Lower lobe of right lung (tissue), 2 donors: ENCODE results near the gene LRP1. TPM values are rescaled to one million over a fixed set of nuclear protein-coding genes. Genes with fewer than 3 reads are reported as not detected.

Experiments
- ATAC-seq, 2 donors: fragments of 200-7000 bp; cut with Tn5 transposase; one replicate each; pipeline ENCODE4 v1.9.1; 2020 to 2022; ENCODE audit warnings: mild to moderate bottlenecking in 2 of 2, moderate library complexity in 2 of 2
- DNase-seq: peaks from one replicate; pipeline ENCODE4 v3.0.0-alpha.2; 2020
- H3K27ac ChIP-seq: fragments of 200-600 bp; one replicate; pipeline ENCODE4 v1.8.0; 2022
- H3K27me3 ChIP-seq: fragments of 200-600 bp; one replicate; pipeline ENCODE4 v1.8.0; 2022; ENCODE audit warnings: low read depth
- H3K36me3 ChIP-seq: fragments of 200-600 bp; one replicate; pipeline ENCODE4 v1.8.0; 2022; ENCODE audit warnings: mild to moderate bottlenecking
- H3K4me1 ChIP-seq: fragments of 200-600 bp; one replicate; pipeline ENCODE4 v1.8.0; 2022
- H3K4me3 ChIP-seq: fragments of 200-600 bp; one replicate; pipeline ENCODE4 v1.8.0; 2022; ENCODE audit warnings: mild to moderate bottlenecking
- H3K9me3 ChIP-seq: fragments of 200-600 bp; one replicate; pipeline ENCODE4 v1.8.0; 2022
- CTCF ChIP-seq: fragments of 200-600 bp; IDR thresholded peaks from one replicate; pipeline ENCODE4 v1.8.0; 2022; ENCODE audit warnings: antibody characterized with exemption, mild to moderate bottlenecking
- intact Hi-C: fragments of 100-400 bp; cut with DNase I; formaldehyde crosslinking; loops from one replicate; pipeline ENCODE4 v1.11.0; 2022
- total RNA-seq: library from RNA; stranded (reverse); fragmentation: NEBNext Ultra II Directional; extraction: Animal tissue kit (Norgen Biotek cat#: 25700); gene quantifications from one replicate; pipeline ENCODE4 v1.2.1, GENCODE V29; 2021
- donor health status: DM: no; HTN: yes; CAD: no; lungs with severe emphysema.

Gene LRP1
- total RNA-seq, 1 donor from 2014 or later: 404 TPM

- H3K27me3 ChIP-seq: no peaks in the 10 kb centered on the region
- H3K36me3 ChIP-seq: peaks cover 67% of the 10 kb centered on the region
- TF ChIP-seq CTCF: no peak
- no peaks in the 10 kb centered on the region for H3K9me3 ChIP-seq
- no peak overlapping the region for H3K27ac ChIP-seq
- DNase-seq (no peak), ATAC-seq (no peak)
- intact Hi-C loops: no loop called here
- peaks cover 77% of the 10 kb centered on the region for H3K4me1 ChIP-seq
- no peak overlapping the region for H3K4me3 ChIP-seq
These were observed 25.8 kb downstream of the LRP1 start for GRCh38 chr12:57154076-57154475.

GRCh38 chr12:57154804-57155434 is 26.6 kb downstream of the LRP1 start:
- no peak for TF ChIP-seq CTCF
- H3K27me3 ChIP-seq: no peaks in the 10 kb centered on the region
- ATAC-seq: no peak
- peaks cover 74% of the 10 kb centered on the region for H3K4me1 ChIP-seq
- intact Hi-C loops: no loop called here
- H3K36me3 ChIP-seq: peaks cover 71% of the 10 kb centered on the region
- no peak for DNase-seq
- no peaks in the 10 kb centered on the region for H3K9me3 ChIP-seq
- H3K27ac ChIP-seq: no peak overlapping the region
- H3K4me3 ChIP-seq: no peak overlapping the region

- H3K27ac ChIP-seq: peak overlapping the region; percentile 18
- TF ChIP-seq CTCF: no peak
- no peak for DNase-seq
- H3K9me3 ChIP-seq: no peaks in the 10 kb centered on the region
- no peak overlapping the region for H3K4me3 ChIP-seq
- peaks cover 55% of the 10 kb centered on the region for H3K4me1 ChIP-seq
- H3K36me3 ChIP-seq: peaks cover 82% of the 10 kb centered on the region
- no peak for ATAC-seq
- H3K27me3 ChIP-seq: no peaks in the 10 kb centered on the region
- intact Hi-C loops: no loop called here
These were observed 28.6 kb downstream of the LRP1 start for GRCh38 chr12:57156701-57157403.

- Histone ChIP-seq H3K27me3 (no peaks in the 10 kb centered on the region), H3K27ac (no peak overlapping the region), H3K36me3 (peaks cover 90% of the 10 kb centered on the region), H3K9me3 (no peaks in the 10 kb centered on the region), H3K4me1 (peaks cover 47% of the 10 kb centered on the region), H3K4me3 (no peak overlapping the region)
- TF ChIP-seq CTCF: no peak
- intact Hi-C loops: no loop called here
- DNase-seq (no peak), ATAC-seq (peak; percentile 38 to 48)
These were observed 29.4 kb downstream of the LRP1 start for GRCh38 chr12:57157588-57158173.

- no peak overlapping the region for H3K27ac ChIP-seq
- peaks cover 42% of the 10 kb centered on the region for H3K4me1 ChIP-seq
- DNase-seq: no peak
- ATAC-seq: no peak
- no peaks in the 10 kb centered on the region for H3K9me3 ChIP-seq
- intact Hi-C loops: no loop called here
- no peaks in the 10 kb centered on the region for H3K27me3 ChIP-seq
- H3K4me3 ChIP-seq: no peak overlapping the region
- no peak for TF ChIP-seq CTCF
- peaks cover 96% of the 10 kb centered on the region for H3K36me3 ChIP-seq
These were observed 29.9 kb downstream of the LRP1 start for GRCh38 chr12:57158186-57158585.
